C4-2B (cell line): ENCODE data around the gene RALBP1.

Experiments
- ZFX ChIP-seq: fragments of 450-650 bp; IDR thresholded peaks from 2 replicates; pipeline ENCODE4 v1.6.1; 2017
- TF ChIP-seq, protein P1 (sequence below): fragments of 450-650 bp; conservative IDR thresholded peaks from 2 replicates; pipeline ENCODE4 v1.5.1; 2017; ENCODE audit warnings: mild to moderate bottlenecking

DNA sequence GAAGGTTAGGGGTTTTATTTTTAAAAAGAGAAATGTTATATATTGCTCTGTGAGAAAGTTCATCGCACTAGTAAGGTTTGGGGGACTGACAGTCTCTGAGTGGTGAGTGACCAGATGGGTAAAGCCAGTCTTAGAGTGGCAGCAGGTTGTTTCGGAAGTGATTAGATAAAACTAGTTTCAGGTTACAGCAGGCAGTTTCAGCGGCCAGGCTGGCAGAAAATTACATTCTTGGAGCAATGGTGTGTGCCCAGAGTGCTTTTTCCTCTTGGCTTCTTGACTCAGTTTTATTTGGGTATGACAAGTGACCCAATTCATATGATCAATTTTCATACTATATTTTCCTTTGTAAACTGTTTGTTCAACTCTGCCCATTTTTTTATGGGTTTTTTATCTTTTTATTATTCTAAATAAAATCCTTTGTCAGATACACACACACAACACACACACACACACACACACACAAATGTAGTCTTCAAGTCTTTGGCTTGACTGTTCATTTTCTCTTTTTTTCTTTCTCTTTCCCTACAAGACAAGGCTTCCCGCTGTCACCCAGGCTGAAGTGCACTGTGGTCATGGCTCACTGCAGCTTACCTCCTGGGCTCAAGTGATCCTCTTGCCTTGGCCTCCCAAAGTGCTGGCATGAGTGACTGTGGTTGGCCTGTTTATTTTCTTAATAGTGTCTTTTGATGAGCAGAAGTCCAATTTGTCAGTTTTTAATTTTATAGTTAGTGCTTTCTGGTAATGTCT, 30.9 kb downstream of the RALBP1 start:
- TF ChIP-seq, protein P1, sequence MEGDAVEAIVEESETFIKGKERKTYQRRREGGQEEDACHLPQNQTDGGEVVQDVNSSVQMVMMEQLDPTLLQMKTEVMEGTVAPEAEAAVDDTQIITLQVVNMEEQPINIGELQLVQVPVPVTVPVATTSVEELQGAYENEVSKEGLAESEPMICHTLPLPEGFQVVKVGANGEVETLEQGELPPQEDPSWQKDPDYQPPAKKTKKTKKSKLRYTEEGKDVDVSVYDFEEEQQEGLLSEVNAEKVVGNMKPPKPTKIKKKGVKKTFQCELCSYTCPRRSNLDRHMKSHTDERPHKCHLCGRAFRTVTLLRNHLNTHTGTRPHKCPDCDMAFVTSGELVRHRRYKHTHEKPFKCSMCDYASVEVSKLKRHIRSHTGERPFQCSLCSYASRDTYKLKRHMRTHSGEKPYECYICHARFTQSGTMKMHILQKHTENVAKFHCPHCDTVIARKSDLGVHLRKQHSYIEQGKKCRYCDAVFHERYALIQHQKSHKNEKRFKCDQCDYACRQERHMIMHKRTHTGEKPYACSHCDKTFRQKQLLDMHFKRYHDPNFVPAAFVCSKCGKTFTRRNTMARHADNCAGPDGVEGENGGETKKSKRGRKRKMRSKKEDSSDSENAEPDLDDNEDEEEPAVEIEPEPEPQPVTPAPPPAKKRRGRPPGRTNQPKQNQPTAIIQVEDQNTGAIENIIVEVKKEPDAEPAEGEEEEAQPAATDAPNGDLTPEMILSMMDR: no peak
- TF ChIP-seq ZFX: no peak
